ENCODE results near the gene HEATR1.

DNA sequence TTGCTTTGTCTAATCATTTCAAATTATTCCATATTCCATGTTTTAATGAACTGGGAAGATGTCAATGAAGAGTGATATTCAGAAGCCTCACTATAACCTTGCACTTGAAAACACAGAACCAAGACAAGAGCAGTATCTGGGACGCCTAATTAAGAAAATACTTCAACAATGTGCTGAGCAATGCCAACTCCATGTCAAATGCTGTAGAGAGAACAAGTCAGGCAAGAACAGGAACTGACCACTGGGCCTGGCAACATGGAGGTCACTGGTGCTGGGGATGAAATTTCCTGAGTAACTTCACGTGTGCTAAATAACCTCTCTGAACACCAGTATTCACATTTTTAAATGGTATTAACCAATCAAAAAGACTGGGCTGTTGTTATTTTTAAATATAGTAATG, 22.8 kb downstream of the HEATR1 start:
- no peak for TF ChIP-seq POLR2A (IDR thresholded peaks at IDR 0.05)
- no peak for TF ChIP-seq CTCF (IDR thresholded peaks at IDR 0.05)

Measured in ovary (tissue), 3 donors.